Measurements from ENCODE around the gene LPIN3. TPM values are rescaled to one million over a fixed set of nuclear protein-coding genes. Genes with fewer than 3 reads are reported as not detected.

LPIN3 gene
- polyA plus RNA-seq, 2 donors: 26.4 to 84.1 TPM

- no peak overlapping the region for H3K27ac ChIP-seq (ENCODE audit: low read depth in 2 of 2, low read length in 1 of 2)
- 68 to 85% methylated on average over 2 of the region's 2 CpGs for WGBS, 2 donors
- peaks cover 0 to 24% of the 10 kb centered on the region in 2 donors for H3K4me1 ChIP-seq (ENCODE audit: control insufficient read depth in 2 of 2, insufficient read depth in 2 of 2, low read length in 1 of 2)
Observed at GRCh38 chr20:41394081-41394480, 53.5 kb downstream of the LPIN3 start.

GRCh38 chr20:41394931-41395666, 54.5 kb downstream of the LPIN3 start:
- H3K27me3 ChIP-seq (ENCODE audit: control insufficient read depth in 1 of 2, insufficient read depth in 2 of 2, low read length in 2 of 2): no peaks in the 10 kb centered on the region
- H3K4me3 ChIP-seq (ENCODE audit: low read depth in 1 of 2, low read length in 2 of 2): no peak overlapping the region
- 70 to 79% methylated on average over 9 of the region's 9 CpGs for WGBS, 2 donors
- H3K36me3 ChIP-seq (ENCODE audit: control insufficient read depth in 2 of 2, insufficient read depth in 2 of 2, low read length in 1 of 2): no peaks in the 10 kb centered on the region
- no peaks in the 10 kb centered on the region for H3K9me3 ChIP-seq (ENCODE audit: control insufficient read depth in 2 of 2, insufficient read depth in 1 of 2, low read depth in 1 of 2, low read length in 1 of 2)
- no peak overlapping the region for H3K27ac ChIP-seq (ENCODE audit: low read depth in 2 of 2, low read length in 1 of 2)
- H3K4me1 ChIP-seq (ENCODE audit: control insufficient read depth in 2 of 2, insufficient read depth in 2 of 2, low read length in 1 of 2): peaks cover 0 to 25% of the 10 kb centered on the region in 2 donors

More at GRCh38 chr20:41394081-41394480, 53.5 kb downstream of the LPIN3 start:
- no peaks in the 10 kb centered on the region for H3K9me3 ChIP-seq (ENCODE audit: control insufficient read depth in 2 of 2, insufficient read depth in 1 of 2, low read depth in 1 of 2, low read length in 1 of 2)
- no peaks in the 10 kb centered on the region for H3K27me3 ChIP-seq (ENCODE audit: control insufficient read depth in 1 of 2, insufficient read depth in 2 of 2, low read length in 2 of 2)
- H3K4me3 ChIP-seq (ENCODE audit: low read depth in 1 of 2, low read length in 2 of 2): no peak overlapping the region
- no peaks in the 10 kb centered on the region for H3K36me3 ChIP-seq (ENCODE audit: control insufficient read depth in 2 of 2, insufficient read depth in 2 of 2, low read length in 1 of 2)

GRCh38 chr20:41395667-41396664, 55.3 kb downstream of the LPIN3 start:
- H3K27ac ChIP-seq (ENCODE audit: low read depth in 2 of 2, low read length in 1 of 2): no peak overlapping the region
- 69 to 70% methylated on average over 18 of the region's 18 CpGs for WGBS, 2 donors

GRCh38 chr20:41398408-41398807, 57.8 kb downstream of the LPIN3 start:
- Histone ChIP-seq H3K27me3 (ENCODE audit: control insufficient read depth in 1 of 2, insufficient read depth in 2 of 2, low read length in 2 of 2) (no peaks in the 10 kb centered on the region), H3K4me3 (ENCODE audit: low read depth in 1 of 2, low read length in 2 of 2) (no peak overlapping the region), H3K4me1 (ENCODE audit: control insufficient read depth in 2 of 2, insufficient read depth in 2 of 2, low read length in 1 of 2) (peaks cover 0 to 15% of the 10 kb centered on the region in 2 donors), H3K36me3 (ENCODE audit: control insufficient read depth in 2 of 2, insufficient read depth in 2 of 2, low read length in 1 of 2) (no peaks in the 10 kb centered on the region), H3K27ac (ENCODE audit: low read depth in 2 of 2, low read length in 1 of 2) (peak overlapping the region; percentile 38 to 39), H3K9me3 (ENCODE audit: control insufficient read depth in 2 of 2, insufficient read depth in 1 of 2, low read depth in 1 of 2, low read length in 1 of 2) (no peaks in the 10 kb centered on the region)
- 59 to 64% methylated on average over 2 of the region's 2 CpGs for WGBS, 2 donors

More at GRCh38 chr20:41395667-41396664, 55.3 kb downstream of the LPIN3 start:
- Histone ChIP-seq H3K36me3 (ENCODE audit: control insufficient read depth in 2 of 2, insufficient read depth in 2 of 2, low read length in 1 of 2) (no peaks in the 10 kb centered on the region), H3K4me1 (ENCODE audit: control insufficient read depth in 2 of 2, insufficient read depth in 2 of 2, low read length in 1 of 2) (peaks cover 0 to 27% of the 10 kb centered on the region in 2 donors), H3K27me3 (ENCODE audit: control insufficient read depth in 1 of 2, insufficient read depth in 2 of 2, low read length in 2 of 2) (no peaks in the 10 kb centered on the region), H3K4me3 (ENCODE audit: low read depth in 1 of 2, low read length in 2 of 2) (no peak overlapping the region), H3K9me3 (ENCODE audit: control insufficient read depth in 2 of 2, insufficient read depth in 1 of 2, low read depth in 1 of 2, low read length in 1 of 2) (no peaks in the 10 kb centered on the region)

GRCh38 chr20:41403604-41404003, 63.0 kb downstream of the LPIN3 start:
- H3K4me3 ChIP-seq (ENCODE audit: low read depth in 1 of 2, low read length in 2 of 2): no peak overlapping the region
- H3K27me3 ChIP-seq (ENCODE audit: control insufficient read depth in 1 of 2, insufficient read depth in 2 of 2, low read length in 2 of 2): no peaks in the 10 kb centered on the region
- H3K27ac ChIP-seq (ENCODE audit: low read depth in 2 of 2, low read length in 1 of 2): no peak overlapping the region
- H3K4me1 ChIP-seq (ENCODE audit: control insufficient read depth in 2 of 2, insufficient read depth in 2 of 2, low read length in 1 of 2): peaks cover 0 to 6% of the 10 kb centered on the region in 2 donors
- H3K36me3 ChIP-seq (ENCODE audit: control insufficient read depth in 2 of 2, insufficient read depth in 2 of 2, low read length in 1 of 2): peaks cover 7 to 19% of the 10 kb centered on the region in 2 donors
- H3K9me3 ChIP-seq (ENCODE audit: control insufficient read depth in 2 of 2, insufficient read depth in 1 of 2, low read depth in 1 of 2, low read length in 1 of 2): no peaks in the 10 kb centered on the region
- 90 to 92% methylated on average over 12 of the region's 12 CpGs for WGBS, 2 donors

- WGBS, 2 donors: 89 to 92% methylated on average over 3 of the region's 3 CpGs
- Histone ChIP-seq H3K9me3 (ENCODE audit: control insufficient read depth in 2 of 2, insufficient read depth in 1 of 2, low read depth in 1 of 2, low read length in 1 of 2) (no peaks in the 10 kb centered on the region), H3K27me3 (ENCODE audit: control insufficient read depth in 1 of 2, insufficient read depth in 2 of 2, low read length in 2 of 2) (no peaks in the 10 kb centered on the region), H3K36me3 (ENCODE audit: control insufficient read depth in 2 of 2, insufficient read depth in 2 of 2, low read length in 1 of 2) (peaks cover 7 to 26% of the 10 kb centered on the region in 2 donors), H3K4me1 (ENCODE audit: control insufficient read depth in 2 of 2, insufficient read depth in 2 of 2, low read length in 1 of 2) (peaks cover 0 to 3% of the 10 kb centered on the region in 2 donors), H3K27ac (ENCODE audit: low read depth in 2 of 2, low read length in 1 of 2) (no peak overlapping the region), H3K4me3 (ENCODE audit: low read depth in 1 of 2, low read length in 2 of 2) (no peak overlapping the region)
Observed at GRCh38 chr20:41405436-41405835, 64.8 kb downstream of the LPIN3 start.

GRCh38 chr20:41406353-41406752, 65.7 kb downstream of the LPIN3 start:
- Histone ChIP-seq H3K36me3 (ENCODE audit: control insufficient read depth in 2 of 2, insufficient read depth in 2 of 2, low read length in 1 of 2) (peaks cover 7 to 29% of the 10 kb centered on the region in 2 donors), H3K4me3 (ENCODE audit: low read depth in 1 of 2, low read length in 2 of 2) (no peak overlapping the region), H3K4me1 (ENCODE audit: control insufficient read depth in 2 of 2, insufficient read depth in 2 of 2, low read length in 1 of 2) (peaks cover 0 to 3% of the 10 kb centered on the region in 2 donors), H3K27me3 (ENCODE audit: control insufficient read depth in 1 of 2, insufficient read depth in 2 of 2, low read length in 2 of 2) (no peaks in the 10 kb centered on the region), H3K27ac (ENCODE audit: low read depth in 2 of 2, low read length in 1 of 2) (no peak overlapping the region), H3K9me3 (ENCODE audit: control insufficient read depth in 2 of 2, insufficient read depth in 1 of 2, low read depth in 1 of 2, low read length in 1 of 2) (no peaks in the 10 kb centered on the region)
- 75 to 80% methylated on average over 10 of the region's 10 CpGs for WGBS, 2 donors

GRCh38 chr20:41406896-41407444, 66.3 kb downstream of the LPIN3 start:
- H3K27ac ChIP-seq (ENCODE audit: low read depth in 2 of 2, low read length in 1 of 2): no peak overlapping the region
- WGBS, 2 donors: 85 to 89% methylated on average over 7 of the region's 7 CpGs
- peaks cover 7 to 29% of the 10 kb centered on the region in 2 donors for H3K36me3 ChIP-seq (ENCODE audit: control insufficient read depth in 2 of 2, insufficient read depth in 2 of 2, low read length in 1 of 2)
- H3K27me3 ChIP-seq (ENCODE audit: control insufficient read depth in 1 of 2, insufficient read depth in 2 of 2, low read length in 2 of 2): no peaks in the 10 kb centered on the region
- no peak overlapping the region for H3K4me3 ChIP-seq (ENCODE audit: low read depth in 1 of 2, low read length in 2 of 2)
- H3K9me3 ChIP-seq (ENCODE audit: control insufficient read depth in 2 of 2, insufficient read depth in 1 of 2, low read depth in 1 of 2, low read length in 1 of 2): no peaks in the 10 kb centered on the region
- H3K4me1 ChIP-seq (ENCODE audit: control insufficient read depth in 2 of 2, insufficient read depth in 2 of 2, low read length in 1 of 2): peaks cover 0 to 2% of the 10 kb centered on the region in 2 donors

GRCh38 chr20:41407607-41408006, 67.0 kb downstream of the LPIN3 start:
- Histone ChIP-seq H3K4me3 (ENCODE audit: low read depth in 1 of 2, low read length in 2 of 2) (no peak overlapping the region), H3K27me3 (ENCODE audit: control insufficient read depth in 1 of 2, insufficient read depth in 2 of 2, low read length in 2 of 2) (no peaks in the 10 kb centered on the region), H3K36me3 (ENCODE audit: control insufficient read depth in 2 of 2, insufficient read depth in 2 of 2, low read length in 1 of 2) (peaks cover 7 to 29% of the 10 kb centered on the region in 2 donors), H3K9me3 (ENCODE audit: control insufficient read depth in 2 of 2, insufficient read depth in 1 of 2, low read depth in 1 of 2, low read length in 1 of 2) (no peaks in the 10 kb centered on the region), H3K4me1 (ENCODE audit: control insufficient read depth in 2 of 2, insufficient read depth in 2 of 2, low read length in 1 of 2) (peaks cover 0 to 3% of the 10 kb centered on the region in 2 donors), H3K27ac (ENCODE audit: low read depth in 2 of 2, low read length in 1 of 2) (no peak overlapping the region)
- 83 to 89% methylated on average over 10 of the region's 10 CpGs for WGBS, 2 donors

Data from esophagus (tissue), 2 donors.